A549 treated with AZD2906 at 1 μM for 4 hours (cell line): Measurements from ENCODE around the gene CXorf49B. TPM values are rescaled to one million over a fixed set of nuclear protein-coding genes. Genes with fewer than 3 reads are reported as not detected.

Experiments used
- total RNA-seq: library from RNA; stranded (reverse); fragments of 200-300 nt; extraction: Qiagen RNA extraction; gene quantifications from 5 replicates; pipeline ENCODE4 v1.2.3, GENCODE V29; 2022

CXorf49B gene
- not detected in 5 replicates for total RNA-seq

DNA sequence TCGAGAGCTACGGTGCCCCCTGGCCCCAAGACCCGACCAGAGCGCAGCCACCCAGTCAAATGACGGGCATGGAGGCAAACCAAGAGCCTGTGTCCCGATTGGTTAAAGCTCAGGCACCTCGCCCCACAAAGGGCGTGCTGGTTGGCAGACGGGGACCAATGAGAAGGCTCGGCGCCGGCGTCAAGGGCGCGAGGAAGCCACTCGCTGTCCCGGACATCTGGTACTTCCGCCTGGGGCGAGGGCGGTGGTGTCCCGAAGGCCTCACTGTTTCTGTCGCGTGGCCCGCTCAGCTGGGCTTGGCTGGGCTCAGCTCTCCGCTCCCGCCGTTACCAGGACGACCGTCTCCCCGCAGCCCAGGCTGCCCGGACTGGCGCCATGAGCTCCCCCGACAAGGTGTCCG lies at the start of gene CXorf49B:
CXorf49B (plus strand) TSS at position 301 of the 400 bp plus-strand sequence; CDS start at position 376, 75 bp downstream.

DNA sequence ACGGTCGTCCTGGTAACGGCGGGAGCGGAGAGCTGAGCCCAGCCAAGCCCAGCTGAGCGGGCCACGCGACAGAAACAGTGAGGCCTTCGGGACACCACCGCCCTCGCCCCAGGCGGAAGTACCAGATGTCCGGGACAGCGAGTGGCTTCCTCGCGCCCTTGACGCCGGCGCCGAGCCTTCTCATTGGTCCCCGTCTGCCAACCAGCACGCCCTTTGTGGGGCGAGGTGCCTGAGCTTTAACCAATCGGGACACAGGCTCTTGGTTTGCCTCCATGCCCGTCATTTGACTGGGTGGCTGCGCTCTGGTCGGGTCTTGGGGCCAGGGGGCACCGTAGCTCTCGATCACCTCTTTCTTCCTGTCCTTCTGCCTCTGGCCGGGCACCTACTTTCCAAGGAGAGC lies 45.0 kb upstream of the CXorf49B start, which contains the start of gene CXorf49:
CXorf49 (minus strand) TSS at position 101 of the 400 bp plus-strand sequence. CDS start 134 bp downstream, outside the sequence.

Other genes starting within 250 kb of the CXorf49B start
- gene OGT, start 230.2 kb upstream of the CXorf49B start, total RNA-seq, result 28.9 to 42.9 TPM (median 37.1 TPM) in 5 replicates
- 1.6 to 1.9 TPM (median 1.7 TPM) in 5 replicates for gene GCNA, start 184.9 kb upstream of the CXorf49B start, total RNA-seq
- 0.05 to 0.11 TPM (median 0.07 TPM) in 4 of 5 replicates, not detected in the other for gene CXCR3, start 144.8 kb upstream of the CXorf49B start, total RNA-seq
- gene CXorf49, start 45.1 kb upstream of the CXorf49B start, total RNA-seq, result not detected in 5 replicates
- 0.22 to 0.29 TPM (median 0.24 TPM) in 5 replicates for gene NHSL2, start 147.5 kb downstream of the CXorf49B start, total RNA-seq